HG03558 (cell line): Measurements from ENCODE around the gene MBOAT2.

Experiments used
- ATAC-seq: cut with Tn5 transposase; IDR thresholded peaks from one replicate; pipeline ENCODE4 v1.9.1; 2021; ENCODE audit warnings: moderate number of reproducible peaks; ENCODE audit not compliant: unreplicated experiment; ENCODE audit errors: extremely low read depth

Gene MBOAT2

GRCh38 chr2:9020267-9020666 lies 16.8 kb upstream of the MBOAT2 start:
- ATAC-seq: no peak

DNA sequence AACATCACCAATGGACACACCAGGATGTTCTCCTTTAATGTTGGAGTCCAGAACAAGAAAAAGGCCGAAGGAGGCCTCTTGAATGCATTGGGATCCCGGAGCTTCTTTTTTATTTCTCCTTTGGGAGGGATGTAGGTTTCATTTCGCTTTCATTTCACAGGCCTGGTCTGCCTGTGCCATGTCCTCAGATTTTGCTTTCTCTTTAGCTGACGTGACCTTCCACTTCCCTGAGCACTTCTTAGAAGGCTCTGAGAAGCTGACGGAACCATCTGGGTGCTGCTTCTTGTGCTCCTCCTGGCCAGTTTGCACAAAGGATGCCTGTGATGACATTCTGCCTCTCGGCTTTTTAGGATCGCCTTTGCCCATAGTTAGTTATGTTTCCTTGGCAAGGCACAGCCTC lies 15.1 kb upstream of the MBOAT2 start:
- no peak for ATAC-seq

GRCh38 chr2:9018109-9018508 lies 14.6 kb upstream of the MBOAT2 start:
- ATAC-seq: no peak

GRCh38 chr2:9017411-9017810 lies 13.9 kb upstream of the MBOAT2 start:
- ATAC-seq: no peak

- ATAC-seq: no peak
Measured at GRCh38 chr2:9015998-9016397, 12.5 kb upstream of the MBOAT2 start.

GRCh38 chr2:9013403-9013802 lies 9.9 kb upstream of the MBOAT2 start:
- ATAC-seq: no peak

DNA sequence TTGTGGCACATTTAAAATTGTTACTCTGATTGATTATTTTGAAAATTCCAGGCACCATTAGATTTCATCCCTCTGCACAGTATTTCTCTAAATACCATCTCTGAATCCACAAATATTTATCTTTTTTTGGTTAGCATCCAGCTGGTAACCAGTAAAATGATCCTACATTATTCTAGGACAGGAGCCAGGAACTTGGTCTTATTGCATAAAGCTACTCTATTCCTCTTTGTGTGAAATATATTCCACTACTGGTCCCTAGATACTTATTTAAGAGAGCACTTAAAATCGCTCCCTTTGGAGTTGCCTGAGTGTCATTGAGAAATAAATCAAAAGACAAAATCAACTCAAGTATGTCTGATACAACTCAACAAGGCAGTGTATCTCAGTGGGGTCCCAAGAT lies 7.4 kb upstream of the MBOAT2 start:
- no peak for ATAC-seq

GRCh38 chr2:9008951-9009664 lies 5.6 kb upstream of the MBOAT2 start:
- no peak for ATAC-seq

GRCh38 chr2:9006368-9006767 lies 2.9 kb upstream of the MBOAT2 start:
- ATAC-seq: no peak

DNA sequence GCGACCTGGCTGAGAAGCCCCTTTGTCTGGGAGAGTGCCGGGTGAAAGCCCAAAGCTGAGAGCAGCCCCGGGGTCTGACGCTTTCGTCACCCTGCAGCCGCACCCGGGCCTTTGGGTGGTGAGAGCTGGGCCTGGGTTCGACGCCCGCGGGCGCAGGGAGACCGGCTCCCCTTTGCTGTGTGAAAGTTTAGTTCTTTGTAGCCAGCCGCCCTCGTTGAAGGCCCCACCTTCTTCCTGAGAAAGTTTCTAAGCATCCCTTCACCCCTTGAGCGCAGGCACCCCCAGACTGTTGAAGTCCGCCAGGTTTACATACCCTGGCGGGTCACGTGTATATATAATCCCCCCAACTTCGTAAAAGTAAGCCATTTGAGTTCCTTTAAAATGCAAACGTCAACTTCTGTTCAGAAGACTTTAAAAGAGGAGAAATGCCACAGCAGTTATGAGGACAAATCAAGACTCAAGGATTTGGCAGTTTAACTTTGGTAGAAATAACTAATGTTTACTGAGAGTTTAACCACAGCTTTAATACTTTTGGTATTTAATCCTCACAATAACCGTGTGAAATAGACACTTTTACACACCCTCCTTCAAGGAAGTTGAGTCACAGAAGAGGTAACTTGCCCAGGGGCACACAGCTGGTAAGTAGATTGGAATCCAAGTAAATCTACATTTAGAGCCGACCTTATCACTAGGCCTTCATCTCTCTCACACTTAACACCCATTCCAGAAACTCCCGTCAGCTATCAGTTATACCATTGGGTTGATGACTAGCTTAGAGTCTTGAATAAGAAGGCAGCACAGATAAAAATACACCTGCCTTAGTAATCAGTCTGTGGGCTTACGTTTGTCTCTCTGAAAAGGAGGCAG lies 1.1 kb upstream of the MBOAT2 start:
- no peak for ATAC-seq

DNA sequence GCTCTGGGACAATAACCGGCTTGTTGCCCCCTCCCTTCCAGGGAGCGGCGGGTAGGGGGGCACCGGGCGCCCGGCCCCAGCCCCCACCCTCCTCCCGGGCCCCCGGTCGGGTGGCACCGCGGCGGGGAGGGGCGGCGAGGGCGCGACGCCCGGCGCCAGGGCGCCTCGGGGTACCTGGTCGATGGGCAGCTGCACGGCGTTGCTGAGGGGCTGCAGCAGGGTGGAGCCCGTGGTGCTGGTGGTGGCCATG lies 193 bp downstream of the MBOAT2 start:
- no peak for ATAC-seq

GRCh38 chr2:9002637-9003365 lies 683 bp downstream of the MBOAT2 start:
- ATAC-seq: no peak

DNA sequence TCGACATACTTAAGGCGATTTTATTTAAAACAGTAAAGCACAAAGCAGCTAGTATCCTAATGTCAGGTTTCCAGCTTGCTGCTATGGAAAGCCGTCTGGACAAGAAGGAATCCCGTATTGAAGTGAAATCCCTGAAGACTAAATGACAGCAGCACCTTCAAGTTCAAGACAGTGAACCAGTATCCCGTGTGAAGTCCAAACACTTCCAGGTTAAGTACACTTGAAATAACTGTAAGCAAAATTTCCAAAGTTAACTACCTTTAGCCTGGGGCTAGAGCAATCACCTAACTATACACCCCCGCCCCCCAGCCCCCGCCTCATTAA lies 1.2 kb downstream of the MBOAT2 start:
- no peak for ATAC-seq

GRCh38 chr2:9001778-9002177 lies 1.7 kb downstream of the MBOAT2 start:
- ATAC-seq: no peak

GRCh38 chr2:9001229-9001628 lies 2.3 kb downstream of the MBOAT2 start:
- no peak for ATAC-seq

DNA sequence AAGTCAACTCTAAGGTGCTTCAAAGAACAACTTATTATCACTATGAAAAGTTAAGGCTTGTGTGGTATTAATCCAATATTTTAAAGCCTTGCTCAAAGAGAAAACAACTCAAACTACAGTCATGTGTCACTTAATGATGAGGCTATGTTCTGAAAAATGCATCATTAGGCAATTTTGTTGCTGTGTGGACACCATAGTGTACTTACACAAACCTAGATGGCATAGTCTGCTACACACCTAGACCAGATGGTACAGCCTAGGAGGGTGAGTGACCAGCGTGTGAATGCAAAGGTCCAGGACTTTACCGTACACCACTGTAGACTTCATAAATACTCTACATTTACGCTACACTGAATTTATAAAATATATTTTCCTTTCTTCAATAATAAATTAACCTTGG lies 3.0 kb downstream of the MBOAT2 start:
- ATAC-seq: no peak

- no peak for ATAC-seq
Measured at GRCh38 chr2:8999797-9000196, 3.7 kb downstream of the MBOAT2 start.

DNA sequence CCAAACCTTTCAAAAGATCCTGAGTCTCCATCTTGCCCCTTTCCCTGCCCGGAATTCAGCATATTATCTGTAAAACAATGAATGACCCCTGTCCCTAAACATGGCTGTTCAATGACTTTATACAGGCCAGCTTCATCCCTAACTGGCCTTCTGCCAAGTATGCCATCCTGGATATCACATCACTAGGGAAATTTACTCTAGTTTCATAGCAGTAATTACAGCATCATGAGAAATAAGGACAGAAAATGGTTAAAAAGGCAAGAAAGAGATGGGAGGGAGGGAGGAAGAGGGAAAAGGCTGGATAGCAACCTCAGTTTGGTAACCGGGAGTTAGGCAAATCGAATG lies 4.4 kb downstream of the MBOAT2 start:
- no peak for ATAC-seq

- ATAC-seq: no peak
Measured at GRCh38 chr2:8998418-8999101, 4.9 kb downstream of the MBOAT2 start.

GRCh38 chr2:8997631-8998030 lies 5.9 kb downstream of the MBOAT2 start:
- no peak for ATAC-seq

- ATAC-seq: no peak
Measured at GRCh38 chr2:8997108-8997507, 6.4 kb downstream of the MBOAT2 start.
